ENCODE results near the gene SLC35F5. TPM values are rescaled to one million over a fixed set of nuclear protein-coding genes. Genes with fewer than 3 reads are reported as not detected.
"Not testable (repeated sequence)": the region's sequence is repeated elsewhere in the genome, so short reads cannot be mapped to it uniquely, and the experiment has no call there.

Gene SLC35F5
- 10 to 100 TPM; 34.9 to 35.0 TPM for total RNA-seq
- 1 to 10 TPM; 6.2 to 8.2 (median 7.1) TPM for polyA plus RNA-seq
- 35.1 to 82.1 (median 42.2) reads per million in 6 experiments for total RNA-seq

GRCh38 chr2:113756355-113757137 lies at the start of gene SLC35F5:
TSS of gene SLC35F5 (minus strand) at chr2:113756642. CDS start at chr2:113756409, 233 bp downstream.
- Mint-ChIP-seq H3K27me3 (peaks cover 0 to under 1% (median 0%) of the 10 kb centered on the region in 5 donors), H3K4me1 (peaks cover 7 to 37% (median 22%) of the 10 kb centered on the region in 4 donors), H3K9me3 (no peaks in the 10 kb centered on the region), H3K27ac (peak within 1 kb of the TSS; percentile 98 to 100 (median 100)), H3K36me3 (peaks cover 0 to 14% (median 3%) of the 10 kb centered on the region in 3 donors), H3K4me3 (peak within 1 kb of the TSS; percentile 86 to 100 (median 98))
- DNase-seq (peak; percentile 85 to 97 (median 94)), ATAC-seq (peak; percentile 86 to 87)
- POLR2A ChIA-PET = interaction anchor here (0.6 to 2.1 kb wide), 16 partner anchors 10 to 465 kb away, joined by 3 to 28 read pairs (median 4); partner anchors contain the start of gene ACTR3

- POLR2A ChIA-PET = no interaction called here
- Mint-ChIP-seq H3K27me3 (peaks cover 0 to 2% (median 0%) of the 10 kb centered on the region in 5 donors), H3K4me3 (no peak overlapping the region), H3K4me1 (peaks cover 0 to 4% (median 3%) of the 10 kb centered on the region in 4 donors), H3K27ac (peak overlapping the region in 1 of 10 donors; percentile 82), H3K36me3 (no peaks in the 10 kb centered on the region), H3K9me3 (no peaks in the 10 kb centered on the region)
- no peak for DNase-seq
- ATAC-seq = no peak
These were observed 42.9 kb upstream of the SLC35F5 start for GRCh38 chr2:113799375-113799774.

GRCh38 chr2:113797237-113797636 lies 40.8 kb upstream of the SLC35F5 start:
- no peak overlapping the region for H3K27ac Mint-ChIP-seq
- peaks cover 0 to 6% (median 3%) of the 10 kb centered on the region in 4 donors for H3K4me1 Mint-ChIP-seq
- no peak for ATAC-seq
- no peaks in the 10 kb centered on the region for H3K9me3 Mint-ChIP-seq
- peaks cover 0 to 2% (median 0%) of the 10 kb centered on the region in 5 donors for H3K27me3 Mint-ChIP-seq
- peaks cover 0 to 2% (median 0%) of the 10 kb centered on the region in 3 donors for H3K36me3 Mint-ChIP-seq
- no peak for DNase-seq
- POLR2A ChIA-PET = no interaction called here
- H3K4me3 Mint-ChIP-seq = no peak overlapping the region

GRCh38 chr2:113796592-113797175 lies 40.2 kb upstream of the SLC35F5 start:
- no peak overlapping the region for H3K27ac Mint-ChIP-seq
- no peaks in the 10 kb centered on the region for H3K9me3 Mint-ChIP-seq
- H3K4me1 Mint-ChIP-seq = peaks cover 0 to 12% (median 3%) of the 10 kb centered on the region in 4 donors
- POLR2A ChIA-PET = no interaction called here
- H3K36me3 Mint-ChIP-seq = peaks cover 0 to 2% (median 0%) of the 10 kb centered on the region in 3 donors
- H3K27me3 Mint-ChIP-seq = peaks cover 0 to 3% (median 0%) of the 10 kb centered on the region in 5 donors
- ATAC-seq (no peak), DNase-seq (no peak)
- no peak overlapping the region for H3K4me3 Mint-ChIP-seq

GRCh38 chr2:113795405-113795920 lies 39.0 kb upstream of the SLC35F5 start:
- no peaks in the 10 kb centered on the region for H3K9me3 Mint-ChIP-seq
- peaks cover 0 to 2% (median 0%) of the 10 kb centered on the region in 3 donors for H3K36me3 Mint-ChIP-seq
- no peak overlapping the region for H3K4me3 Mint-ChIP-seq
- DNase-seq = no peak
- peaks cover 0 to 3% (median 0%) of the 10 kb centered on the region in 5 donors for H3K27me3 Mint-ChIP-seq
- POLR2A ChIA-PET = no interaction called here
- peaks cover 0 to 15% (median 3%) of the 10 kb centered on the region in 4 donors for H3K4me1 Mint-ChIP-seq
- peak overlapping the region in 2 of 10 donors; percentile 1 to 72 for H3K27ac Mint-ChIP-seq
- ATAC-seq = no peak

- ATAC-seq (no peak), DNase-seq (no peak)
- no peaks in the 10 kb centered on the region for H3K9me3 Mint-ChIP-seq
- peaks cover 0 to 3% (median 0%) of the 10 kb centered on the region in 3 donors for H3K36me3 Mint-ChIP-seq
- POLR2A ChIA-PET = no interaction called here
- H3K4me3 Mint-ChIP-seq = peak overlapping the region in 1 of 10 donors; percentile 34
- no peak overlapping the region for H3K27ac Mint-ChIP-seq
- H3K4me1 Mint-ChIP-seq = peaks cover 0 to 12% (median 1%) of the 10 kb centered on the region in 4 donors
- peaks cover 0 to 3% (median 0%) of the 10 kb centered on the region in 5 donors for H3K27me3 Mint-ChIP-seq
These were observed 35.5 kb upstream of the SLC35F5 start for GRCh38 chr2:113791697-113792590.

- peaks cover 0 to 6% (median under 1%) of the 10 kb centered on the region in 4 donors for H3K4me1 Mint-ChIP-seq
- POLR2A ChIA-PET = interaction anchor here (0.6 kb wide), 1 partner anchor 110 kb away, joined by 4 read pairs; no protein-coding TSS in a partner anchor
- H3K4me3 Mint-ChIP-seq = no peak overlapping the region
- DNase-seq = no peak
- H3K9me3 Mint-ChIP-seq = no peaks in the 10 kb centered on the region
- H3K27ac Mint-ChIP-seq = no peak overlapping the region
- peaks cover 0 to 2% (median 0%) of the 10 kb centered on the region in 3 donors for H3K36me3 Mint-ChIP-seq
- ATAC-seq = no peak
- peaks cover 0 to 2% (median 0%) of the 10 kb centered on the region in 5 donors for H3K27me3 Mint-ChIP-seq
These were observed 28.6 kb upstream of the SLC35F5 start for GRCh38 chr2:113784823-113785744.

GRCh38 chr2:113780472-113780871 lies 24.0 kb upstream of the SLC35F5 start:
- no peaks in the 10 kb centered on the region for H3K9me3 Mint-ChIP-seq
- no peaks in the 10 kb centered on the region for H3K36me3 Mint-ChIP-seq
- ATAC-seq (no peak), DNase-seq (no peak)
- POLR2A ChIA-PET = no interaction called here
- H3K4me3 Mint-ChIP-seq = no peak overlapping the region
- H3K27me3 Mint-ChIP-seq = peaks cover 0 to 4% (median 0%) of the 10 kb centered on the region in 5 donors
- H3K4me1 Mint-ChIP-seq = peaks cover 0 to 6% (median under 1%) of the 10 kb centered on the region in 4 donors
- peak overlapping the region in 1 of 10 donors; percentile 67 for H3K27ac Mint-ChIP-seq

GRCh38 chr2:113777371-113777770 lies 20.9 kb upstream of the SLC35F5 start:
- Mint-ChIP-seq H3K36me3 (no peaks in the 10 kb centered on the region), H3K27ac (no peak overlapping the region), H3K4me1 (peaks cover 0 to 6% (median under 1%) of the 10 kb centered on the region in 4 donors)

GRCh38 chr2:113776949-113777348 lies 20.5 kb upstream of the SLC35F5 start:
- ATAC-seq (no peak), DNase-seq (no peak)
- Mint-ChIP-seq H3K36me3 (no peaks in the 10 kb centered on the region), H3K27me3 (peaks cover 0 to 2% (median 0%) of the 10 kb centered on the region in 5 donors), H3K9me3 (no peaks in the 10 kb centered on the region), H3K27ac (no peak overlapping the region), H3K4me1 (peaks cover 0 to 6% (median under 1%) of the 10 kb centered on the region in 4 donors), H3K4me3 (no peak overlapping the region)
- POLR2A ChIA-PET = no interaction called here

More at GRCh38 chr2:113777371-113777770, 20.9 kb upstream of the SLC35F5 start:
- no peak for DNase-seq
- no peak for ATAC-seq
- H3K27me3 Mint-ChIP-seq = peaks cover 0 to 2% (median 0%) of the 10 kb centered on the region in 5 donors
- POLR2A ChIA-PET = no interaction called here
- H3K4me3 Mint-ChIP-seq = no peak overlapping the region
- H3K9me3 Mint-ChIP-seq = no peaks in the 10 kb centered on the region

- H3K9me3 Mint-ChIP-seq, DNase-seq: not testable (repeated sequence)
These were observed 18.2 kb upstream of the SLC35F5 start for GRCh38 chr2:113774616-113775015.

More at GRCh38 chr2:113774616-113775015, 18.2 kb upstream of the SLC35F5 start:
- ATAC-seq, H3K27ac Mint-ChIP-seq, POLR2A ChIA-PET, H3K4me3 Mint-ChIP-seq, H3K4me1 Mint-ChIP-seq, H3K27me3 Mint-ChIP-seq, H3K36me3 Mint-ChIP-seq: not testable (repeated sequence)
